ENCODE results near the gene MAML2. TPM values are rescaled to one million over a fixed set of nuclear protein-coding genes. Genes with fewer than 3 reads are reported as not detected.

Gene MAML2
- total and polyA plus RNA-seq, 2 of the 13 experiments (the other 11 are each of a cell fraction or from before 2014, with no cell fraction given) = 2.3 to 25.9 TPM

DNA sequence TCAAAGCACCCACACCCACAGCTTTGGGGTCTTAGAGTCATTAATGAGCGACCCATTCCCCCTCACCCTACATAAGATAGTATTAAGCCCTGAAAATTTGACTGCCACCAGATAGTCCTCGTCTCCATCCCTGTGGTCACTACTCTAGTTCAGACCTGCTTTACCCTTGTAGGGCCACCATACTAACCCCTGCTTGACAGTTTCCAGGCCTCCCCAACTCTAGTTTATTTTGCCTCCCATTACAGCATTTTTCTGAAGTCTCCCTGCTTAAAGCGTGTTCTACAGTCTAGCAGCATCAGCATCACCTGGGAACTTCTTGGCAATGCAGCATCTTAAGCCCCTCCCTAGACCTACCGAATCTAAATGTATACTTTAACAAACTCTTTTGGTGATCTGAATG, 192.4 kb downstream of the MAML2 start:
- in situ Hi-C loops (cut with HindIII; ENCODE audit: extremely low pct_ligation_motif_present, low pct_unique_long_range_greater_than_20kb) (no loop called here), intact Hi-C loops (cut with micrococcal nuclease; ENCODE audit: unreplicated experiment) (no loop called here)
- no peak overlapping the region for H3K4me3 ChIP-seq (replicated peaks in 1 of 3; ENCODE audit: insufficient read depth in 1 of 3, low read depth in 2 of 3, low read length in 3 of 3)
- 99% methylated on average over 4 of the region's 4 CpGs for WGBS (ENCODE audit: low lambda C conversion rate)
- H3K27me3 ChIP-seq (ENCODE audit: control insufficient read depth in 1 of 2, insufficient read depth in 2 of 2, low read length in 2 of 2) = no peaks in the 10 kb centered on the region
- no peaks in the 10 kb centered on the region for H3K9me3 ChIP-seq (ENCODE audit: low read length)
- no peak for DNase-seq (ENCODE audit: low spot score)
- no peak for TF ChIP-seq CENPT (CRISPR knock-in tag; IDR thresholded peaks at IDR 0.05; ENCODE audit: low read depth)
- no peak for TF ChIP-seq ZMYM4 (CRISPR knock-in tag; IDR thresholded peaks at IDR 0.05)
- TF ChIP-seq, protein P1, sequence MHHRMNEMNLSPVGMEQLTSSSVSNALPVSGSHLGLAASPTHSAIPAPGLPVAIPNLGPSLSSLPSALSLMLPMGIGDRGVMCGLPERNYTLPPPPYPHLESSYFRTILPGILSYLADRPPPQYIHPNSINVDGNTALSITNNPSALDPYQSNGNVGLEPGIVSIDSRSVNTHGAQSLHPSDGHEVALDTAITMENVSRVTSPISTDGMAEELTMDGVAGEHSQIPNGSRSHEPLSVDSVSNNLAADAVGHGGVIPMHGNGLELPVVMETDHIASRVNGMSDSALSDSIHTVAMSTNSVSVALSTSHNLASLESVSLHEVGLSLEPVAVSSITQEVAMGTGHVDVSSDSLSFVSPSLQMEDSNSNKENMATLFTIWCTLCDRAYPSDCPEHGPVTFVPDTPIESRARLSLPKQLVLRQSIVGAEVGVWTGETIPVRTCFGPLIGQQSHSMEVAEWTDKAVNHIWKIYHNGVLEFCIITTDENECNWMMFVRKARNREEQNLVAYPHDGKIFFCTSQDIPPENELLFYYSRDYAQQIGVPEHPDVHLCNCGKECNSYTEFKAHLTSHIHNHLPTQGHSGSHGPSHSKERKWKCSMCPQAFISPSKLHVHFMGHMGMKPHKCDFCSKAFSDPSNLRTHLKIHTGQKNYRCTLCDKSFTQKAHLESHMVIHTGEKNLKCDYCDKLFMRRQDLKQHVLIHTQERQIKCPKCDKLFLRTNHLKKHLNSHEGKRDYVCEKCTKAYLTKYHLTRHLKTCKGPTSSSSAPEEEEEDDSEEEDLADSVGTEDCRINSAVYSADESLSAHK (CRISPR knock-in tag; IDR thresholded peaks at IDR 0.05; ENCODE audit: borderline replicate concordance) = peak; percentile 66; the same call in 1 of the 2 replicates
- TF ChIP-seq HHEX (CRISPR knock-in tag; IDR thresholded peaks at IDR 0.05) = no peak
- no peak overlapping the region for H3K27ac ChIP-seq (ENCODE audit: extremely low read length, insufficient read depth, low read length)
- ChIA-PET CTCF (ENCODE audit: low intra/inter-chr PET ratio, low total read pairs) (no interaction called here), POLR2A (no interaction called here)
- no peak for ATAC-seq
- BruUV-seq (replicated peaks) = no TSS peak
- no peak for FAIRE-seq
- H3K9ac ChIP-seq (ENCODE audit: insufficient read depth, low read depth, low read length) = no peak overlapping the region
- H3K4me1 ChIP-seq (ENCODE audit: insufficient read depth, low read length) = peaks cover 63% of the 10 kb centered on the region
- no peaks in the 10 kb centered on the region for H4K20me1 ChIP-seq (ENCODE audit: insufficient read depth, low read length)
- H3K79me2 ChIP-seq (ENCODE audit: insufficient read depth, low read length) = peaks cover 5% of the 10 kb centered on the region
- no peak overlapping the region for H2AFZ ChIP-seq (ENCODE audit: low read length)
- 0 out of 5 replicates have a peak, but pooled peaks cover 0 to 1% of the 10 kb centered on the region in 2 experiments for H3K36me3 ChIP-seq (replicated peaks in 1 of 2; ENCODE audit: control insufficient read depth in 1 of 2, insufficient read depth in 2 of 2, low read length in 2 of 2)
- no peak overlapping the region for H3K4me2 ChIP-seq (ENCODE audit: low read depth, low read length)

DNA sequence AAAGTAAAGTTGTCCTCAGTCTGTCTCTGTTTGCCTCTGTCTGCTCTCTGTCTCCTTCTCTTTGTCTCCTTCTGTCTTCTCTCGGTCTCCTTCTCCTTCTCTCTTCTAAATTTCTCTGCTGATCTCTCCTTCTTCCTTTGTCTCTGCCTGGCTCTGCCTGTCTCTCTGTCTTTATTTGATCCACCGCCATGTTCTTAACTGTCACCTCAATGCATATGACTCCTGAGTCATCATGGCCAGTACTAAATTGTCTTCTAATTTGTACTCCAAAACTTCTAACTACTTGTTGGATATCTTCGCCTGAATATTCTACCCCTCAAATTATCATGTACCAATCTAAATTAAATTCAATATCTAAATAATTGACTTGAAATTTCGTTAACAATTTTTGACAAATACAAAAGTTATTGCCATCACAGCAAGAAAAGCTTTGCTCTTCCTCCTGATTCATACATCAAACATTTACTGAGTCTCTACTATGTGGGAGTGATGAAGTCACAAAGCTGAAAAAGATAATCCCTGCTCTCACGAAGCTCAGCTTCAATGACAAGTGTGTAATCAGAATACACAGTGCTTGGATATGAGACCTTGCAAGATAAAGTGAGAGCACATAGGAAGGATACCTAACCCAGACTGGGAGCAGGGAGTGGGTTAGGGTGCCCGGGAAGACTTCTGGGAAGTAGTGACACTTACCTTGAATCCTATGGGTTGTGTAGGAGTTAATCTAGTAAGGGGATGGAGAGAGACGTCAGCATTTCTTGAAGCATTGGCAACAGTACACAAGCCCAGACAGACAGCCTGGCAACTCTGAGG, 193.0 kb downstream of the MAML2 start:
- DNase-seq (ENCODE audit: low spot score) (peak; percentile 48), ATAC-seq (no peak; the same call in 2 of the 3 replicates), FAIRE-seq (no peak)
- H3K36me3 ChIP-seq (replicated peaks in 1 of 2; ENCODE audit: control insufficient read depth in 1 of 2, insufficient read depth in 2 of 2, low read length in 2 of 2) = 0 out of 5 replicates have a peak, but pooled peaks cover 0 to 1% of the 10 kb centered on the region in 2 experiments
- in situ Hi-C loops (cut with HindIII; ENCODE audit: extremely low pct_ligation_motif_present, low pct_unique_long_range_greater_than_20kb) = loop anchor here (5.0 kb wide), 1 partner anchor 138 kb away; no protein-coding TSS in a partner anchor
- no TSS peak for BruUV-seq (replicated peaks)
- no peaks in the 10 kb centered on the region for H3K27me3 ChIP-seq (ENCODE audit: control insufficient read depth in 1 of 2, insufficient read depth in 2 of 2, low read length in 2 of 2)
- intact Hi-C loops (cut with micrococcal nuclease; ENCODE audit: unreplicated experiment) = no loop called here
- WGBS (ENCODE audit: low lambda C conversion rate) = 87% methylated on average over 7 of the region's 7 CpGs
- H3K4me1 ChIP-seq (ENCODE audit: insufficient read depth, low read length) = peaks cover 63% of the 10 kb centered on the region
- H2AFZ ChIP-seq (ENCODE audit: low read length) = no peak overlapping the region
- no peak overlapping the region for H3K4me2 ChIP-seq (ENCODE audit: low read depth, low read length)
- CTCF ChIA-PET (ENCODE audit: low intra/inter-chr PET ratio, low total read pairs) = no interaction called here
- no peak overlapping the region for H3K4me3 ChIP-seq (replicated peaks in 1 of 3; ENCODE audit: insufficient read depth in 1 of 3, low read depth in 2 of 3, low read length in 3 of 3)
- no peak overlapping the region for H3K27ac ChIP-seq (ENCODE audit: extremely low read length, insufficient read depth, low read length)
- no peaks in the 10 kb centered on the region for H3K9me3 ChIP-seq (ENCODE audit: low read length)
- TF ChIP-seq FOSL2 (CRISPR knock-in tag; IDR thresholded peaks at IDR 0.05) (0 out of 2 replicates have a peak, but pooled peaks have one; percentile 6), MATR3 (CRISPR knock-in tag; IDR thresholded peaks at IDR 0.05) (no peak)
- POLR2A ChIA-PET = no interaction called here
- no peak overlapping the region for H3K9ac ChIP-seq (ENCODE audit: insufficient read depth, low read depth, low read length)
- H4K20me1 ChIP-seq (ENCODE audit: insufficient read depth, low read length) = no peaks in the 10 kb centered on the region
- peaks cover 3% of the 10 kb centered on the region for H3K79me2 ChIP-seq (ENCODE audit: insufficient read depth, low read length)
